Gastroesophageal sphincter (tissue), 4 donors: ENCODE measurements around the gene ENG. TPM values are rescaled to one million over a fixed set of nuclear protein-coding genes. Genes with fewer than 3 reads are reported as not detected.

Experiments
- ATAC-seq: fragments of 150-250 bp; one replicate; pipeline ENCODE4 v1.9.1; 2016; ENCODE audit warnings: mild to moderate bottlenecking, moderate library complexity
- H3K27ac ChIP-seq, 4 donors: fragments of 200-600 bp; sonication (generic) in 3 of 4; 1 replicate in 3 of 4; 2 replicates in 1 of 4; pipeline ENCODE4 v1.5.1; 2016 to 2019
- H3K27me3 ChIP-seq: fragments of 200-600 bp; sonication (generic); one replicate; pipeline ENCODE4 v1.5.1; 2019
- H3K36me3 ChIP-seq, 2 donors: fragments of 200-600 bp; sonication (generic); one replicate each; pipeline ENCODE4 v1.5.1; 2019; ENCODE audit warnings: control low read depth in 1 of 2
- H3K4me1 ChIP-seq, 3 donors: fragments of 200-600 bp; sonication (generic); 1 replicate in 2 of 3; 2 replicates in 1 of 3; pipeline ENCODE4 v1.5.1; 2016 to 2019; ENCODE audit warnings: control low read depth in 2 of 3
- H3K4me3 ChIP-seq, 2 donors: fragments of 200-600 bp; sonication (generic); one replicate each; pipeline ENCODE4 v1.5.1; 2019; ENCODE audit warnings: mild to moderate bottlenecking in 1 of 2, moderate library complexity in 1 of 2
- H3K9me3 ChIP-seq, 3 donors: fragments of 200-600 bp; sonication (generic); one replicate each; pipeline ENCODE4 v1.5.1; 2017 to 2019; ENCODE audit warnings: control low read depth in 2 of 3
- EP300 ChIP-seq: sonication (generic); formaldehyde crosslinking; IDR thresholded peaks from one replicate; pipeline ENCODE4 v1.6.1; 2017; ENCODE audit warnings: antibody characterized with exemption, mild to moderate bottlenecking
- POLR2A ChIP-seq, 2 donors: fragments of 450-650 bp; IDR thresholded peaks; one replicate each; pipeline ENCODE4 v1.6.1; 2017; ENCODE audit warnings: antibody characterized with exemption in 2 of 2, mild to moderate bottlenecking in 2 of 2, moderate library complexity in 1 of 2
- POLR2AphosphoS5 ChIP-seq: sonication (generic); formaldehyde crosslinking; IDR thresholded peaks from one replicate; pipeline ENCODE4 v1.6.1; 2017; ENCODE audit warnings: antibody characterized with exemption
- WGBS, 2 donors: methylation state at CpG; one replicate each; pipeline ENCODE4 v1.1.5; 2018; ENCODE audit warnings: low coverage in 1 of 2; 5-methylcytosine and 5-hydroxymethylcytosine counted together
- total RNA-seq, 4 donors: library from RNA; depleted of rRNA; stranded (reverse); fragments of >200 nt; gene quantifications; one replicate each; pipeline ENCODE4 v1.1.0, GENCODE V29; 2016
- TF ChIP-seq, protein P1 (sequence below), 4 experiments: fragments of 200-600 bp in 2 of 4; fragments of 450-650 bp in 2 of 4; sonication (generic) in 1 of 4; IDR thresholded peaks; one replicate each; pipeline ENCODE4 v1.5.1; 2017 to 2019; ENCODE audit warnings: antibody characterized with exemption in 4 of 4, mild to moderate bottlenecking in 2 of 4, moderate library complexity in 2 of 4

Gene ENG
- total RNA-seq, 4 donors from 2014 or later: 21.3 to 76.5 (median 48.0) TPM

DNA sequence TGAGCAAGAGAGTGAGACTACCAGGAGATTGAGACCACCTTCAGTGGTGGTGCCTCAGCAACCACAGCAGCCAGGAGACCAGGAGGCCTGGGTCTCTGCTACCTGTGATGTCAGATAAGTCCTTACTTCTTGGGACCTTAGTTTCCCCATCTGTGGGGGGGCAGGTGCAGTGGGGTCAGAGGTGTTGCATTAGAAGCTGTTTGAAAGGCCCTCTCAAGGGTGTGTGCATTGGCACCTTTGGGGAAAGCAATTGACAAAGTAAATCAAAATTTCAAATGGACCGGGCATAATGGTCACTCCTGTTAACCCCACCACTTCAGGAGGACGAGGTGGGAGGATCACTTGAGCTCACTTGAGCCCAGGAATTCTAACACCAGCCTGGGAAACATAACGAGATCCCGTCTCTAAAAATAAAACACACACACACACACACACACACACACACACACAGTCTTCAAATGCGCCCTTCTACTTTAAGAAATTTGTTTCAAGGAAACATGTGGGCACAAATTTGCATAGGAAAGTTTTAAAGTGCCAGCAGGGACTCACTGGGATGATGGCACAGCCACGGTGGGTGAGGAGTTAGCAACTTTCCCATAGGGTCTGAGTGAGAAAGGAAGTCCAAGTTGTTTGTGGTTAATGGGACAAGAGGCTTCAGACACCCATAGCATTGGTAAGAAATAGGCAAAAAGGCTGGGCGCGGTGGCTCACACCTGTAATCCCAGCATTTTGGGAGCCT, 24.4 kb upstream of the ENG start:
- no peak overlapping the region for H3K27ac ChIP-seq
- H3K36me3 ChIP-seq: peaks cover 0 to 7% of the 10 kb centered on the region in 2 donors
- no peaks in the 10 kb centered on the region for H3K9me3 ChIP-seq
- no peak for ATAC-seq
- no peak overlapping the region for H3K4me3 ChIP-seq
- peaks cover 0 to 55% (median 39%) of the 10 kb centered on the region in 3 donors for H3K4me1 ChIP-seq
- no peaks in the 10 kb centered on the region for H3K27me3 ChIP-seq
- TF ChIP-seq POLR2AphosphoS5 (no peak), POLR2A (IDR thresholded peaks at IDR 0.05) (no peak), EP300 (no peak)
- TF ChIP-seq, protein P1, sequence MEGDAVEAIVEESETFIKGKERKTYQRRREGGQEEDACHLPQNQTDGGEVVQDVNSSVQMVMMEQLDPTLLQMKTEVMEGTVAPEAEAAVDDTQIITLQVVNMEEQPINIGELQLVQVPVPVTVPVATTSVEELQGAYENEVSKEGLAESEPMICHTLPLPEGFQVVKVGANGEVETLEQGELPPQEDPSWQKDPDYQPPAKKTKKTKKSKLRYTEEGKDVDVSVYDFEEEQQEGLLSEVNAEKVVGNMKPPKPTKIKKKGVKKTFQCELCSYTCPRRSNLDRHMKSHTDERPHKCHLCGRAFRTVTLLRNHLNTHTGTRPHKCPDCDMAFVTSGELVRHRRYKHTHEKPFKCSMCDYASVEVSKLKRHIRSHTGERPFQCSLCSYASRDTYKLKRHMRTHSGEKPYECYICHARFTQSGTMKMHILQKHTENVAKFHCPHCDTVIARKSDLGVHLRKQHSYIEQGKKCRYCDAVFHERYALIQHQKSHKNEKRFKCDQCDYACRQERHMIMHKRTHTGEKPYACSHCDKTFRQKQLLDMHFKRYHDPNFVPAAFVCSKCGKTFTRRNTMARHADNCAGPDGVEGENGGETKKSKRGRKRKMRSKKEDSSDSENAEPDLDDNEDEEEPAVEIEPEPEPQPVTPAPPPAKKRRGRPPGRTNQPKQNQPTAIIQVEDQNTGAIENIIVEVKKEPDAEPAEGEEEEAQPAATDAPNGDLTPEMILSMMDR (IDR thresholded peaks at IDR 0.05): no peak
- WGBS, 2 donors: 58 to 64% methylated on average over 5 to 7 of the region's 8 CpGs

DNA sequence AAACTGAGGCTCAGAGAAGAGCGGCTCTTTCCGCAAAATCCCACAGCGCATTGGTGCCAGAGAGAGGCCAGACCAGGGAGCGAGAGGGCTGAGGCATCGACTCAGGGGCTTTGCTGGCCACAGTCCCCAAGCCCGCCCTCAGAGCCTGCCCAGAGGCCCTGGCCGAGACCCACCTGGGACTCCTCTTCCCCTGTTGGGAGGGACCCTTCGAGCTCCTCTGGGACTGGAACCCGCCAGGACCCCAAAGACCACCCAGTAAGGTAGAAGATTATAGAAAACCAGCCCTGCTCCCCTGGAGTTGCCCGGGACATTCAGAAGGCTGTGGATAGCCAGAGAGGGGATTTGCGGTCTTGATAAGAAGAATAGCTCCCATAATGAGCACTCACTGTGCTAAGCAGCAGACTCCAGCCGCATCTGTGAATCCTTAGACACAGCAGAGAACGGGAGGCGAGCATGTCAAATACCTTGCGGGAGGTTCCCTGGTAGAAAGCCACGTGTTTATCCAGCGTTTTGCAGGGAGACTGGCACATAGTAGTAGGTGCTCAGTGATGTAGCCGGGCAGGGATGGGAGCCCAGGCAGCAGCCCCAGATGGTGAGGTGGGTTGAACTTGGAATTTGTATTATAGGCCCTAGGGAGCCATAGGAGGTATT, 23.7 kb upstream of the ENG start:
- H3K4me3 ChIP-seq: peak overlapping the region; percentile 31 to 76
- peaks cover 0 to 60% (median 45%) of the 10 kb centered on the region in 3 donors for H3K4me1 ChIP-seq
- H3K27me3 ChIP-seq: no peaks in the 10 kb centered on the region
- H3K36me3 ChIP-seq: peaks cover 0 to 7% of the 10 kb centered on the region in 2 donors
- H3K27ac ChIP-seq: peak overlapping the region in 3 of 4 donors; percentile 90 to 91 (median 90)
- H3K9me3 ChIP-seq: no peaks in the 10 kb centered on the region
- no peak for ATAC-seq
- TF ChIP-seq EP300: no peak
- TF ChIP-seq, protein P1 (IDR thresholded peaks at IDR 0.05): no peak
- TF ChIP-seq POLR2A (IDR thresholded peaks at IDR 0.05): no peak
- no peak for TF ChIP-seq POLR2AphosphoS5
- 36% methylated on average over 6 of the region's 18 CpGs; no CpG with 5 or more reads in 1 of the 2 donors for WGBS, 2 donors

GRCh38 chr9:127877566-127877998, 23.1 kb upstream of the ENG start, which contains the start of gene AK1:
Gene AK1, minus strand, starts transcription at chr9:127877675. Its CDS starts 3,058 bp downstream, at chr9:127874617.
- Histone ChIP-seq H3K27ac (peak within 1 kb of the TSS in 3 of 4 donors; percentile 90 to 91 (median 90)), H3K27me3 (no peaks in the 10 kb centered on the region), H3K9me3 (no peaks in the 10 kb centered on the region), H3K4me1 (peaks cover 0 to 59% (median 45%) of the 10 kb centered on the region in 3 donors), H3K4me3 (peak within 1 kb of the TSS; percentile 31 to 76), H3K36me3 (peaks cover 0 to 7% of the 10 kb centered on the region in 2 donors)
- 0 to 2% methylated on average over 1 to 8 of the region's 44 CpGs for WGBS, 2 donors
- TF ChIP-seq POLR2A (IDR thresholded peaks at IDR 0.05) (peak in 1 of 2 donors; percentile 35), POLR2AphosphoS5 (peak; percentile 66), EP300 (no peak)
- TF ChIP-seq, protein P1 (IDR thresholded peaks at IDR 0.05): no peak
- peak; percentile 79 for ATAC-seq

DNA sequence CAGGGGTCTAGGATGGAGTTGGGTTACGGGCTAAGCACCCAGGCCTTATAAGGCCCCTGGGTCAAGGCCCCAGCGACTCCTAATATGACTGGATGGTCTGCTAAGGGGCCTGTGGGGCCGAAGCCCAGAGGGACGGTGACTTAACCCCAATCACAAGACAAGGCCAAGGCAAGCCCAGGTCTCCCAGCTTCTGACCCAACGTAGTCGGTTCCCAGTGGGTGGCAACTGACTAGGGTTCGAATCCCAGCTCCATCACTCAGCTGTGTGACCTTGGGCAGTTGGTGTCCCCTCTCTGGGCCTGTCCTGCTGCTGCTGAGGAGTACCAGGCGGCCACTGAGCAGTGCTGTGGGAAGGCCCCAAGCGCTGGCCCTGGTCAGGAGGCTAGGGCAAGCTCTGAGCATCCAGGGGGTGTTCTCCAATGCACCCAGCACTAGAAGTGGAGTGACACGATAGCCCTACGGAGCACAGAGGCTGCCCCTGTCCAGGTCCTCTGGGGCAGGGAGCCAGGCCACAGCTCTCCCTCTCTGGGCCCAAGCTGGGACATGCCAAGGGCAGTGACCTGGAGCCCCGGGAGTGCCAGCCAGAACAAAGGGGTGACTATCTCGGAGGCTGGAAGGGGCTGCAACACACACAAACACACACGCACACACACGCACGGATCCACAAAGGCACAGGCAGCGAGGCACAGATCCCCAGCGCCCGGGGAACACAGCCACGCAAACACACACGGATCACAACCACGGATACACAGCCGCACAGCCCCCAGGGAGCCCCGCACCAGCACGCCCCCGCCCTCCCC, 22.5 kb upstream of the ENG start:
- Histone ChIP-seq H3K36me3 (peaks cover 0 to 14% of the 10 kb centered on the region in 2 donors), H3K27ac (peak overlapping the region in 3 of 4 donors; percentile 90 to 91 (median 90)), H3K4me1 (peaks cover 0 to 59% (median 45%) of the 10 kb centered on the region in 3 donors), H3K27me3 (no peaks in the 10 kb centered on the region), H3K4me3 (peak overlapping the region; percentile 31 to 76), H3K9me3 (no peaks in the 10 kb centered on the region)
- TF ChIP-seq, protein P1 (IDR thresholded peaks at IDR 0.05): no peak
- TF ChIP-seq EP300 (no peak), POLR2A (IDR thresholded peaks at IDR 0.05) (no peak), POLR2AphosphoS5 (no peak)
- ATAC-seq: peak; percentile 26
- no CpG with 5 or more reads among the region's 26 CpGs for WGBS, 2 donors
